IPS DF 4.7 (cell line): ENCODE measurements around the gene STAT2.

Experiments
- DNase-seq: peaks from one replicate; pipeline ENCODE4 v3.0.0-alpha.2; 2013; ENCODE audit warnings: low spot score; ENCODE audit errors: extremely low read depth

Gene STAT2

DNA sequence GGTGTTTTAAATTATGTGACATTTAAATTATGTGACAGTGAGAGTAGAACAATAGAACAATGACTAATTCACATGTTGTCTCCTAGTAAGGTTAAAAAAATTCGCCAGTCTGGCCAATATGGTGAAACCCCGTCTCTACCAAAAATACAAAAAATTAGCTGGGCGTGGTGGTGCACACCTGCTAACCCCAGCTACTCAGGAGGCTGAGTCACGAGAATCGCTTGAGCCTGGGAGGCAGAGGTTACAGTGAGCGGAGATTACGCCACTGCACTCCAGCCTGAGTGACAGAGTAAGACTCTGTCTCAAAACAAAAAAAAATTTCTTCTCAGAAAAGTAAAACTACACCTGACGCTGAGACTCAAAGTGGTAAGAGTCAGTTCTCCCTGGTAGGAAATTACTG, 62.5 kb downstream of the STAT2 start:
- no peak for DNase-seq

GRCh38 chr12:56296295-56296694, 63.6 kb downstream of the STAT2 start:
- DNase-seq: no peak

- DNase-seq: no peak
Measured at GRCh38 chr12:56293795-56294194, 66.1 kb downstream of the STAT2 start.
